HL-60/S4 treated with phorbol 12-myristate 13-acetate at 8.2 ng/mL for 4 days and 3 days (cell line): ENCODE data around the gene TTC33.
"Not testable (repeated sequence)": the region's sequence is repeated elsewhere in the genome, so short reads cannot be mapped to it uniquely, and the experiment has no call there.

ENCODE experiments used
- in situ Hi-C: fragments of 300-500 bp; cut with MboI; formaldehyde crosslinking; loops from 2 replicates; pipeline ENCODE4 v1.15.0; 2022; ENCODE audit warnings: low sequenced_read_pairs

TTC33 gene, protein sequence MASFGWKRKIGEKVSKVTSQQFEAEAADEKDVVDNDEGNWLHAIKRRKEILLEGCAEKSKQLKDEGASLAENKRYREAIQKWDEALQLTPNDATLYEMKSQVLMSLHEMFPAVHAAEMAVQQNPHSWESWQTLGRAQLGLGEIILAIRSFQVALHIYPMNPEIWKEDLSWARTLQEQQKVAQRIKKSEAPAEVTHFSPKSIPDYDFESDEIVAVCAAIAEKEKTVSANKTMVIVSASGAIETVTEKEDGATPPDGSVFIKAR

DNA sequence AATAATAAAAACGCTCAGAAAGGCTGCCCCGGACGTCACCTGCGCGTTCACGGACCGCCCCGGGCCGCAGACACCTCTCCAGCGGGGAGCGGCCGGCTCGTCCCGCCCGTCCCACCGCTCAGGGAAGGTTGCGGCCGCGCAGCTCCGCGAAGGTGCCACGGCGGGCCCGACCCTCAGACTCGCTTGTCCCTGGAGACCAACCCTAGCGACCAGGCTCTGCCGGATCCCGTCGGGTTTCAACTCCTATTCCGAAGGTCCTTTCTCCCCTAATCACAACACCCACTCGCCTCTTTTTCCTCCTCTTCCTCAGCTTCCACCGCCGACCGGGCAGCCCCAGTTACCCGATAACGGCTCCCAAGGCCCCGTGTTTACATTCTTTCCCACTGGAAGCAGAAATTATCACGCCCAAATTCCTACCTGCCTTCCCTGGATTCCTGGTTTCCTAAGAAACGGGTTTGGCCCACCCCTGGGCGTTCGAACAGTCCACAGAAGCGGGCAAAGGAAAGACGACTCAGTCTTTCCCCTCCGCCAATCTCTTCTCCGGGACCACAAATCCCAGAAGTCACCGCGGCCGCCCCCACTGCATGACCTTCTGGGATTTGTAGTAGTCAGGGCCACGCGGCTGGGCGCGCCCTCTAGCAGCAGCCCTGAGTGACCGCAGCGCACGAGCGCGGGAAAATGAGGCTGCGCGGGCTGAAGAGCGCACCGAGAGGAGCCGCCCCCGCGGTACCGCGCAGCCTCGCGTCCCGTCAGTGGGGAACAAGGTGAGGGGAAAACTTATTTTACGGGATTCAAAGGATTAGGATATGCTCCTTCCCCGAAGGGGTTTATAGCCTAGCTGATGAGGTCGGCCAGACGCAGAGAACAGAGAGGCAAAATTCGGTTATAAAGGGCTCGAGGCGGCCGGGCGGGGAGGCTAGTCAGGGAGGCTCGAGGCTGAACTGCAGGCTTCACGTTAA, at the start of gene TTC33:
Gene TTC33 (minus strand): TSS at position 555 of the 959 bp plus-strand sequence. CDS start 8,943 bp downstream, outside the sequence.
- in situ Hi-C loops, result no loop called here

DNA sequence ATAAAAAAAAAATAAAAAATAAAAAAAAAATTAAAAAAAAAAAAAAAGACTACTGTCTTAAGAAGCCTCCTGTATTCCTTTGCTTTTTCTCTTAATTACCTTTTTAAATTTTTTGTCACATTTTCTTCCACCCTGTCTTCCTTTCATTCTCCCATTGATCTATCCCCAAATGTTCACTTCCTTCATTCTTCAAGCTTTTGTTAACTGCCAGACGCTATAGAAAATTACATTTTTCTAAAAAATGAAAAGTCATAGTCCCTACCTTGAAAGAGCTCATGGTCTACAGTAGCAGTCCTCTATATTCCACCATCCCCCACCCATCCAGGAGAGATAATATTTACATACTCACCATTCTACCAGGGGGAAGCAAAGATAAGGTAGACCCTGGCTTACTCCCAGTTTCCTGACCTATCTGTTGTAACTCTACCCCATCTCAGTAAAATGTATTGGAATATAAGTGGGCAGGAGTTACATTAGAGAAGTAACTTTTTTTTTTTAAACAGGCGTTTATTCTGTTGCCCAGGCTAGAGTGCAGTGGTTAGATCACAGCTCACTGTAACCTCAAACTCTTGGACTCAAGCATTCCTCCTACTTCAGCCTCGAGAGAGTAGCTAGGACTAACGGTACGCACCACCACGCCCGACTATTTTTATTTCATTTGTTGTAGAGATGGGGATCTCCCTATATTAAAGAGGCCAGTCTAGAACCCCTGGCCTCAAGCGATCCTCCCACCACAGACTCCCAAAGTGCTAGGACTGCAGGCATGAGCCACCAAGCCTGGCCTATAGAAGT, 46.2 kb upstream of the TTC33 start:
- in situ Hi-C loops, result no loop called here

- in situ Hi-C loops, result no loop called here
Observed at GRCh38 chr5:40799258-40799657, 43.5 kb upstream of the TTC33 start.

DNA sequence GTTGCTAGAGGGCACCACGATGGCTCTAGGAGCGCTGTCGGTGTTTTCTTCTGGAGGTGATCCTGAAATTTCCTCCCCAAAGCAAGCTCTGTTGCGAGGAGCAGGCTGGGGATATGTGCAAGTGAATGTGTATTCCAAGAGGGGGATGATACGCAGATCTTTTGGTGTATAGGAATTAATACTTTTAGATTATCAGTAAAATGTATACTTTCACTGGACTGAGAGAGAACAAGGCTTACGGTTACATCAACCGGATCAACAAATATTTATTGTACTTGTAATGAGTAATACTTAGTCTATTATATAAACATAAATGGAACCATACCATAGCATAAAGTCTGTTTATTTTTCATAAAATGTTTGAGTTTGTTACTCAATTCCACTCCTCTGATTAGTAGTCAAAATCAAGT, 43.0 kb upstream of the TTC33 start:
- in situ Hi-C loops, result no loop called here

DNA sequence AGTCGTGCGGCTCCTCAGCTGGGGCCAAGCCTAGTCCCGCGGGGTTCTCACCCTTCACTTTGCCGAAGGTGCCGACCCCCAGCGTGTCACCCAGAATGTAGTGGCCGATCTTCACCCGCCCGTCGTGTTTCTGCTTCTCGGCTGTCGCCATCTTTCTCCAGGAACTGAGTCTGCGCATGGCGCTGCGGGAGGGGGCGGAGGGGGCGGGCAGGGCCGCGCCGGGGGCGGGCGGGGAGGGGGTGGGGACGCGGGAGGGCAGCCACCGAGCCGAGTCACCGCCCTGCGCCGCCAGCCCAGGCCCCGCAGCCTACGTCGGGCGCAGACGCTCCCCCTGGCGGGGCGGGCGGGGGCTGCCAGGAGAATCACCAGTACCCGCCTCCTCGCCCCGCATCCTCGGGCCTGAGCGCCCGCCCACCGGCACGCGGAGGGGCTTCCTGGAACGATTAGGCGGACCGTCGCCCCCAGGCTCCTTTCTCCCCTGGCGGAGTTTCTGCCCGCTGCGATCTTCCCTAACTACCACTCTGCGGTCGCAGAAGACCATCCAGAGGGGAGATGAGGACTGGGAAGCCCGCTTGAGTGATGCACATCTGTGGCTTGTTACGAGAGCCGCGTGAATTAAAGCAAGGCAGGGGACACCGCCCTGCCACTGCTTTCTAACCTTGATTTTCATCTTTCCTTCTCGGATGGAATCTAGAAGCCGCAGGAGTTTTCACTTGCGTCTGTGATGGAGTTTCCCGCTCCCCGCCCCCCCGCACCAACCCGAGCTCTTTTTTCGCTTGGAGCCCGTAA, 42.4 kb upstream of the TTC33 start, which contains the start of gene PRKAA1:
Gene PRKAA1 (minus strand): TSS at position 363 of the 789 bp plus-strand sequence. CDS start 185 bp downstream, at position 178.
- in situ Hi-C loops, result no loop called here

- in situ Hi-C loops, result no loop called here
Observed at GRCh38 chr5:40797273-40798011, 41.7 kb upstream of the TTC33 start.

GRCh38 chr5:40796487-40796889, 40.7 kb upstream of the TTC33 start:
- in situ Hi-C loops, result no loop called here

DNA sequence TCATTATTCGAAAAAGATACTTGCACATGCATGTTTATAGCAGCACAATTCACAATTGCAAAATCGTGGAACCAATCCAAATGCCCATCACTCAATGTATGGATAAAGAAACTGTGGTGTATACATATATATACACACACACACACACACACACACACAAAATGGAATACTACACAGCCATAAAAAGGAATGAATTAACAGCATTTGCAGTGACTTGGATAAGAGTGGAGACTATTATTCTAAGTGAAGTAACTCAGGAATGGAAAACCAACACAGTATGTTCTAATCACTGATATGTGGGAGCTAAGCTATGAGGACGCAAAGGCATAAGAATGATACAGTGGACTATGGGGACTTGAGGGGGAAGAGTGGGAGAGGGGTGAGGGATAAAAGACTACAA, 39.1 kb upstream of the TTC33 start:
- in situ Hi-C loops, result not testable (repeated sequence)

DNA sequence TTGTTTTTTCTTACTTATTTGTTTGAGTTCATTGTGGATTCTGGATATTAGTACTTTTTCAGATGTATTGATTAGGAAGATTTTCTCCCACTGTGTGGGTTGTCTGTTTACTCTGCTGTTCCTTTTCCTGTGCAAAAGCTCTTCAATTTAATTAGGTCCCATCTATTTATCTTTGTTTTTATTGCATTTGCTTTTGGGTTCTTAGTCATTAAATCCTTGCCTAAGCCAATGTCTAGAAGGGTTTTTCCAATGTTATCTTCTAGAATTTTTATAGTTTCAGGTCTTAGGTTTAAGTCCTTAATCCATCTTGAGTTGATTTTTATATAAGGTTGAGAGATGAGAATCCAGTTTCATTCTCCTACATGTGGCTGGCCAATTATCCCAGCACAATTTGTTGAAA, 38.6 kb upstream of the TTC33 start:
- in situ Hi-C loops, result not testable (repeated sequence)

DNA sequence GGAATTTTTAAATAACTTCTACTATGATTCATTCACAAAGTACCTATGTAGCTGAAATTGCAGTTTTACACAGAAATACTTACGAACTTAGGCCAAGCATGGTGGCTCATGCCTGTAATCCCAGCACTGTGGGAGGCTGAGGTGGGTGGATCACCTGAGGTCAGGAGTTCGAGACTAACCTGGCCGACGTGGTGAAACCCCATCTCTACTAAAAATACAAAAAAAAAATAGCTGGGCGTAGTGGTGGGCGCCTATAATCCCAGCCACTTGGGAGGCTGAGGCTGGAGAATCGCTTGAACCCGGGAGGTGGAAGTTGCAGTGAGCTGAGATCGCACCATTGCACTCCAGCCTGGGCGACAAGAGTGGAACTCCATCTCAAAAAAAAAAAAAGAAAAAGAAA, 36.9 kb upstream of the TTC33 start:
- in situ Hi-C loops, result not testable (repeated sequence)

- in situ Hi-C loops, result no loop called here
Observed at GRCh38 chr5:40791715-40792139, 36.0 kb upstream of the TTC33 start.

DNA sequence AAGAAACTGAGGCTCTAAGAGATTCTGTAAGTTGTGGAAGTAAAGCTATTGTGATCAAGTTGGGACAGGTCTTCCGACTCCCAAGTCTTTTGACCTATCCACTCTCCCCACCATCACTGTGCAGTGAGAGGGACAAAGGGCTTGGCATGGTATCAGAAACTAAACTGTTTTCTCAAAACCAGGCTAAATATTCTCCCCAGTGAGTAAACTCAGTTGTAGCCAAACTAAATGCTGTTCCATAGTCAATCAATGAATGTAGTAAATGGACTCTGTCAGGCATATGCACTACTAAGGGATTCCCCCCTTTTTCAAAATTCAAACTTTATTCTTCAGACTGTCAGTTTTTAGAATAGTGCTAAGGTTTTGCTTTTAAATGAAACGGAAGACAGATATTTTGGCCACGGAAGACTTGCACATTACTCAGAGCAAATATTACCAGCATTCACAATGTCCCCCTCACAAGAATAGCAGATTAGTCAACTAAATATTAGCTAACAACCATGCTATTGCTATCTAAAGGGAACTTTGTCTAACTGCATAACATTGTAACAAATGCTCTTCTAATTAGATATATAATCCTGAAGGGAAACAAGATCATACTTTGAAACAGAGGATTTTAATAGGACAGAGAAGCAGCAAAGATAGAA, 35.3 kb upstream of the TTC33 start:
- in situ Hi-C loops, result no loop called here

GRCh38 chr5:40788941-40789340, 33.2 kb upstream of the TTC33 start:
- in situ Hi-C loops, result not testable (repeated sequence)

DNA sequence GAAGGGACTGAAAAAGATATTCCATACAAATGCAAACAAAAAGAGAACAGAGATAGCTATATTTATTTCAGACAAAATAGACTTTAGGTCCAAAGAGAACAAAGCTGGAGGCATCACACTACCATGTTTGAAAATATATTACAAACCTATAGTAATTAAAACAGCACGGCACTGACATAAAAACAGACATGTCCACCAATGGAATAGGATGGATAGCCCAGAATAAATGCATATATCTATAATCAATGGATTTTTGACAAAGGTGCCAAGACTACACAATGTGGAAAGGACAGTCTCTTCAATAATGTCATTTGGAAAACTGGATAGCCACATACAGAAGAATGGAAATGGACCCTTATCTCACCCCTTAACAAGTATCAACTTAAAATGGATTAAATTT, 32.2 kb upstream of the TTC33 start:
- in situ Hi-C loops, result no loop called here

DNA sequence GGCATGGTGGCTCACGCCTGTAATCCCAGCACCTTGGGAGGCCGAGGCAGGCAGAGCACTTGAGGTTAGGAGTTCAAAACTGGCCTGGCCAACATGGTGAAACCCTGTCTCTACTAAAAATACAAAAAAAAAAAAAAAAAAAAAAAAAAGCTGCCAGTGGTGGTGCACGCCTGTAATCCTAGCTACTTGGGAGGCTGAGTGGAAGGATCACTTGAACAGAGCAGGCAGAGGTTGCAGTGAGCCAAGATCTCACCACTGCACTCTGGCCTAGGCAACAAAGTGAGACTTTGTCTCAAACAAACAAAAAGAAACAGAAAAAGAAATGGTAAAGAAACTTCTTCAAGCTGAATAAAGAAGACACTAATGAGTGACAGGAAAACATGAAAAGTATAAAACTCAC, 30.9 kb upstream of the TTC33 start:
- in situ Hi-C loops, result not testable (repeated sequence)

GRCh38 chr5:40784916-40785315, 29.2 kb upstream of the TTC33 start:
- in situ Hi-C loops, result no loop called here

DNA sequence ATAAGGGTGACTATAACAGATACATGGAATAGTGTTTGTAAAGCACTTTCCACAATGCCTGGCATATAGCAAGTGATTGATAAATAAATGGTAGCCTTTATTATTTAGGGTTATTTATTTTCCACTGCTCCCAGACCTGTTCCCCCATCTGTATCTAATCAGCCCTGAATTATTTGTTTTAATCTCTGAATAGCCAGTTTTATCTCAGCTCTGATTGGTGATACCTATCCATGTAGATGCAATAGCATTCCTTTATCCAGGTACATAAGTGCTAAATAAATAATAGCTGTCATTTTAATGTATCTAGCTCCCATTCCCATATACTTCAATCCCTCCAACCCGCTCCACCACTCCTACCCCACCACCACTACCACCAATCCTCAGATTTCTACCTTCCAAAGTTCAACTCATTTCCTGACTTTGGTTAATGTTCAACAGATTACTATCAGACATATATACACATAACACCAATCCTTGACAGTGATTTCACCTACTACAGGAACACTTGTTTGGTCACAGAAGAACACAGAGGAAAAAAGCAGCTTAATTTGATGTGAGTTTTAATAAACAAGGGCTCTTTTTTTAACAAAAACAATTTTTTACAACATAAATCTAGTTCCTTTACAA, 28.4 kb upstream of the TTC33 start:
- in situ Hi-C loops, result no loop called here

DNA sequence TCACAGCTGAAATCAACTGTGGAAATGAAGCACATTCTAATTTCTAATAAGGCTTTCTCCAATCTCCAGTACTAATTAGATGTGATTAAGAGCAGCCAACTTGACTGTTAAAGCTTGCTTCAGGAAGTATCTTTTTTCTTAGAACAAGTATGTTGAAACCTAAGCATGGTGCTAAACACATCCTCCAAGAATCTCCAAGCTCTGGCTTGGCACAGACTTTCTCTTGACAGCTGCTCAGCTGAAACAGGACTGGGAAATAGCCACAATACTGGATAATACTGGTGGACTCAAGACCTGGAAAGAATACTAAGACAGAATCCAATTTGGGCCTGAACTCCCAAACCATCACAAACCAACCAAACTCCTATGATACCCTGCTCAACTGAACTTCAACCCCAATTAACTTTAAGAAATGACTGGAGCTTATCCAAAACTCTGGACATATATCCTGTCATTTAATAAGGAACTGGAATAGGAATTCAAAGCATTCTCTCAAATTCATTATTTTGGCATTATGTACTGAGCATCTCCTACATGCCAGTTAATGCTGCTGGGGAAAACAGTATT, 26.2 kb upstream of the TTC33 start:
- in situ Hi-C loops, result no loop called here
